DMS53 treated with DMSO at 0.1 percent for 48 hours (cell line): Measurements from ENCODE around the gene PTK7.

Source experiments
- DNase-seq: peaks from one replicate; lab custom pipeline; 2025; ENCODE audit not compliant: unreplicated experiment; lab: John Stamatoyannopoulos, UW

PTK7 gene

DNA sequence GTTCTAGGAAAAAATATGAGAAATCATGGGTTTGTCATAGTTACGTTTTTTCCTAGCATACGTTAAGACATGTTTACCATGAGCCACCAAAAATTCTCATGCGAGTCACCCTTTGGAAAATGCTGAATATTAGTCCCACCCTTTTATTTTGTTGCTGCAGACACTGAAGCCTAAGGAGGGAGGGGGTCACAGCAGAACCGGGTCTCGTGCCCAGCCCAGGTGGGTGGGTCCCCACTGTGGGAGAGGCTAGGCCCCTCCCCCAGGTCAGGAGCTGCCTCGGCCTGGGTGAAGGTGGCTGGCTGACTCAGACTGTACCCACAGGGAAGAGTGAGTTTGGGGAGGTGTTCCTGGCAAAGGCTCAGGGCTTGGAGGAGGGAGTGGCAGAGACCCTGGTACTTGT lies 68.8 kb downstream of the PTK7 start:
- no peak for DNase-seq

DNA sequence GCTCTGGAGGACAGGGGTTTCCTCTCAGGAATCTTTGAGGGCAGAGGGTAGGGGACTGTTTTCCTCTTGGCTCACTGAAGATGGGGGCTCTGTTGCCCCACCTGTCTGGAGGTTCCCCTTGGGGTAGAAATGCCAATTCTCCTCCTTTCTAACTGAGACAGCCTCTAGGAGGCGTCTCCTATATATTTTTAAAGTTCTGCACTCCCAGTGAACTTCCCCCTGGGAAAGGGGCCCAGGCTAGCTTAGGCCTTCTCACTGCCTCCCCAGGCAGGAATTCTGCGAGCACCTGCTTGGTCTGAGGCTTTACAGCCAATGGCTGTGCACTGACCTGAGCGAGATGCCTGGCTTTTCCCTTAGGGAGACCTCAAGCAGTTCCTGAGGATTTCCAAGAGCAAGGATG lies 70.1 kb downstream of the PTK7 start:
- DNase-seq: no peak

- DNase-seq: no peak
These were observed 70.9 kb downstream of the PTK7 start for GRCh38 chr6:43146709-43147688.

DNA sequence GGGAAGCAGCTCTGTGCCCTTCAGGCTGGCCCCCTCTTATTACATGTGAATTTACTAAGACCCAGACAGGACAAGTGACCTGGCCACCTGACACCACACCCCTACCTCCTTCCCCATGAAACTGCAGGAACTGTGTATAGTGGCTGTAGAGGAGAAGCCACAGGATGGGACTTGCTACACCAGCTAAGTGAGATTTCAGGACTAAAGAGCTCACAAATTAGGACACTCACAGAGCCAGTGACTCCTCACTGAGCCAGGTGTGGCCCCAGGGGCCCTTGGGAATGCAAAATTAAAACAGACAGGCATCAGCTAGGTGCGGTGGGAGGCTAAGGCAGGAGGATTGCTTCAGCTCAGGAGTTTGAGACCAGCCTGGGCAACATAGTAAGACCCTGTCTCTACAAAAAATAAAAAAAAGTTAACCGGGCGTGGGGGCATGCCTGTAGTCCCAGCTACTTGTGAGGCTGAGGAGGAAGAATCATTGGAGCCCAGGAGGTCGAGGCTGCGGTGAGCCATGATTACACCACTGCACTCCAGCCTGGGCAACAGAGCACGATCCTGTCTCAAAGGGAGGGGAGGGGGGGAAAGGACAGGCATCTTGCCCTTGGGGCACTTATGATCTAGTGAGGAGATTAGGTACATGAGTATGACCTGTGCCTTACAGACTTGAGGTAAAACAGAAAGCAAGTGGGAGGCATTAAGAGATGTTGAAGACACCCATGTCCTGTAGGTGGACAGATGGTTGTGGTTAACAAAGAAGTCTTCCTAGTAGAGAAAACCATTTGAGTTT lies 71.8 kb downstream of the PTK7 start:
- DNase-seq: no peak

GRCh38 chr6:43149265-43149664 lies 73.2 kb downstream of the PTK7 start:
- no peak for DNase-seq

DNA sequence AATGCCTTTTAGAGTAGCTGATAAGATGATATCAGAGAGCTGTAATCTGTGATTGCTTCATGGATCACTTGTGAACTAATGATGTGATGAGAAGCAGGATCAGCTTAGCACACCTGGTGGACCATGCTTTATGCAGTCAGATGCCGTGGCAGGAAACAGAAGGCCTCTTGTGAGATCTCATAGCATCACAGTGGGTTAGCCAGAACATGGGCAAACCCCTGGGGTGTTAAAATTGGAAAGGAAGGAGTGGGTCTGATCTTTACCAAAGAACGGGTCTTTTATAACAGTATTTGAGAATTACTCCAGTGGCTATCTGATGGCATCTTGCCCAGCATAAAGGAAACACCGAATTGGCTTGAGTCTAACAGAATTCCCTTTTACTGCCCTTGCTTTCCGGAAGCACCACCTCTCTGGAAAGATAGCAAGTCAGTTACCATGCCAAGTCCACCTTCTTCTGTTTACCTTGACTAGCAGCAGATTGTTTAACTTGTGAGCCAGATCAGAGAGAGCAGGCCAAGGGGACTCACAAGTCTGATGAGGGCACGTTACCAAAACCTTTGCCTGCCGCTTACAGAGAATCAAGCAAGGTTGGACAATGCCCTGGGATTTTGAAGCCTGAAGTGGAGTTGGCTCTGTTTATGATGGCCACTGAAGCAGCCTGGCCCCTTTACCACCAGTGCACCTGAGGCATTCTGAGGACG lies 74.1 kb downstream of the PTK7 start:
- no peak for DNase-seq

DNA sequence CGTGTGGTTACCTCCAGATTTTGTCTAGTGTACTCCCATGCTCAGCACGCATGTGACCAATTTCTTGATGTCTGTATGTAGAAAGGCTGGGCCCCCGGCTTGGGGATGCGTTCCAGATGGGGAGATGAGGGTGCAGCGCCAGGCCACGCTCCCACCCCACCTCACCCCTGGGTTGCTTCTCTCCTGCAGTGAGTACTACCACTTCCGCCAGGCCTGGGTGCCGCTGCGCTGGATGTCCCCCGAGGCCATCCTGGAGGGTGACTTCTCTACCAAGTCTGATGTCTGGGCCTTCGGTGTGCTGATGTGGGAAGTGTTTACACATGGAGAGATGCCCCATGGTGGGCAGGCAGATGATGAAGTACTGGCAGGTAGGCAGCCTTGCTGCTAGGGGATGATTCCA lies 83.5 kb downstream of the PTK7 start:
- no peak for DNase-seq

- no peak for DNase-seq
These were observed 87.8 kb downstream of the PTK7 start for GRCh38 chr6:43163899-43164298.

- peak; percentile 86 for DNase-seq
These were observed 94.4 kb downstream of the PTK7 start for GRCh38 chr6:43170417-43170930.

DNA sequence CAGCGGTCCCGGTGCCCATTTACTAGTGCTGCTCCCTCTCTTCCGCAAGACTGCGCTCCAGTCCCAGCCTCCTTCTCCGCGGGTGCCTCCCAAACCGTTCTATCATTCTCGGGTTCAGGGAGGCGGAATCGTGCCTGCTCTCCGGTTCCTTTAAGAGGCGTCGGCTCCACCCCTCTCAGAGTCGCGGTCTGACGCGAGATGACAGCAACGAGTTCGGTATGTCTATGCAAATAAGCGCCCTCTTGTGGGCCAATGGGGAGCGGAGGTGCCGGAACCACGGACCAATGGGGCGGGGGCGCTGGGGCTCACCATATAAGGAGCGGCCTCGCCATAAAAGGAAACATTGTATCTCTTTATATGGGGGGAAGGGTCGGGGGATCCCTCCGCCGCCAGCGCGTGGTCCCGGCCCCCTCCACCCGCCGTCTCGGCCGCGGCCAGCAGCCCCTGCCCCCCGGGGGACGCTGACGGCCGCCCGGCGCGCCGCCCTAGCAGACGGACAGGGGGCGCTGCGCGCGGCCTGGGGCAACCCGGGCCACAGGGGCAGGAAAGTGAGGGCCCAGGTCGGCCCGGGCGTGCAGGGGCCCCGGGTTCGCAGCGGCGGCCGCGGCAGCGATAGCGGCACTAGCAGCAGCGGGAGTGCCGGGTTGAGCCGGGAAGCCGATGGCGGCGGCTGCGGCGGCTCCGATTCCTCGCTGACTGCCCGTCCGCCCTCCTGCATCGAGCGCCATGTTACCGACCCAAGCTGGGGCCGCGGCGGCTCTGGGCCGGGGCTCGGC lies 95.0 kb downstream of the PTK7 start, which contains the start of gene SRF:
Gene SRF, plus strand, starts transcription at position 339 of the 776 bp plus-strand sequence. Its CDS starts 388 bp downstream, at position 727.
- peak; percentile 99 for DNase-seq

GRCh38 chr6:43171707-43172103 lies 95.6 kb downstream of the PTK7 start:
- no peak for DNase-seq

DNA sequence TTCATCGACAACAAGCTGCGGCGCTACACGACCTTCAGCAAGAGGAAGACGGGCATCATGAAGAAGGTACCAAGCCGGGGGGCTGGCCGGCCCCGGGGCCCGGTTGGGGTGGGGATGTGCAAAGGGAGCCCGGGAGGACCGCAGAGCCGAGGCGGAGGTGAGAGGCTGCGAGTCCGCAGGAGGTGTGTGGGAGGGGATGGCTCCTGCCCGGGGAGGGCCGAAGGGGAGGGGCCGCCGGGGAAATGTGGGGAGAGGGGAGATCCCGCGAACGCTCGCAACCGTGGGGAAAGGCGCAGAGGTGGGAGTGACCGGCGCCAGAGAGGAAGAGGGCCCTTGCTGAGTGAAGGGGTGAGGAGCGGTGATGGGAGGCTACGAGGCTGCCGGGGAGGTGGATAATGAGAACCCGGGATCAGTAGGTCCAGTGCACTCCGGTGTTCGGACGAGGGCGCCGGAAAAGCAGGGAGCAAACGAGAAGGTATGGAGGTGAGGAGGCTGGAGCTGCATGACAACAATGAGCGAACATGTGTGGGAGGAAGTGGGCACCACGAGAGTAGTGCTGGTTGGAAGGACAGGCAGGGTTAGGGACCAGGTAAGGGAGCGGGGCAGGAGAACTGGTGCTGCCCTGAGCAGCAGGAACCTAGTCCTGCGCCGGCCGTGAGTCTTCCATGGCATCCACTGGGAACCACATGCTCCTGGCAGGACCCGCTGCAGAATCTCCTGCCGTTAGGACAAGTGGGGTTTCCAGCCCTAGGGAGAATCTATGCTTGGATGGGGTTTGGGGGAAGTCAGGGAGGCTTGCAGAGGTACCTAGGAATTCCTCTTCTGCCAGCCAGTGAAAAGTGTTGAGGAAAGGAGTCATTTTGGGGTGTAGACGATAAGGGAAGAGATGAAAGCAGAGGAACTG lies 96.2 kb downstream of the PTK7 start:
- peak; percentile 45 for DNase-seq

DNA sequence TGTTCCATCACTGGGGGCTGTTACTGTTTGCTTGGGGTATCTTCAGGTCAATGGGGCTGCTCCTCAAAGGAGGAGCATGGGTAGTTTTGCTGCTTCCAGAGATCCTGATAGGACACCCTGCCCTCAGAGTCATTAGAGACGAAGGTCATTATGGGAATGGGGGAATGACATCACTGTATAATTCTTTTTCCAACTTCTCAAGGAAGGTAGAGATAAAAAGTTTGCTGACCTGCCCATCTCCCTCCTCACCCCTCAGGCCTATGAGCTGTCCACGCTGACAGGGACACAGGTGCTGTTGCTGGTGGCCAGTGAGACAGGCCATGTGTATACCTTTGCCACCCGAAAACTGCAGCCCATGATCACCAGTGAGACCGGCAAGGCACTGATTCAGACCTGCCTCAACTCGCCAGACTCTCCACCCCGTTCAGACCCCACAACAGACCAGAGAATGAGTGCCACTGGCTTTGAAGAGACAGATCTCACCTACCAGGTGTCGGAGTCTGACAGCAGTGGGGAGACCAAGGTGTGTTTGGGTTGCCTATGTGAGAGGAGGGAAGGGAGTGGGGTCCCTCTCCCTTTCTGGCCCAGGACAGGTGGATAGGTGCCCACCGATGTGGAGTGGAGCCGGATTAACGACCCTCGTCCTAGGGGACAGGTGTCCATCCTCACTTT lies 97.6 kb downstream of the PTK7 start:
- DNase-seq: no peak

DNA sequence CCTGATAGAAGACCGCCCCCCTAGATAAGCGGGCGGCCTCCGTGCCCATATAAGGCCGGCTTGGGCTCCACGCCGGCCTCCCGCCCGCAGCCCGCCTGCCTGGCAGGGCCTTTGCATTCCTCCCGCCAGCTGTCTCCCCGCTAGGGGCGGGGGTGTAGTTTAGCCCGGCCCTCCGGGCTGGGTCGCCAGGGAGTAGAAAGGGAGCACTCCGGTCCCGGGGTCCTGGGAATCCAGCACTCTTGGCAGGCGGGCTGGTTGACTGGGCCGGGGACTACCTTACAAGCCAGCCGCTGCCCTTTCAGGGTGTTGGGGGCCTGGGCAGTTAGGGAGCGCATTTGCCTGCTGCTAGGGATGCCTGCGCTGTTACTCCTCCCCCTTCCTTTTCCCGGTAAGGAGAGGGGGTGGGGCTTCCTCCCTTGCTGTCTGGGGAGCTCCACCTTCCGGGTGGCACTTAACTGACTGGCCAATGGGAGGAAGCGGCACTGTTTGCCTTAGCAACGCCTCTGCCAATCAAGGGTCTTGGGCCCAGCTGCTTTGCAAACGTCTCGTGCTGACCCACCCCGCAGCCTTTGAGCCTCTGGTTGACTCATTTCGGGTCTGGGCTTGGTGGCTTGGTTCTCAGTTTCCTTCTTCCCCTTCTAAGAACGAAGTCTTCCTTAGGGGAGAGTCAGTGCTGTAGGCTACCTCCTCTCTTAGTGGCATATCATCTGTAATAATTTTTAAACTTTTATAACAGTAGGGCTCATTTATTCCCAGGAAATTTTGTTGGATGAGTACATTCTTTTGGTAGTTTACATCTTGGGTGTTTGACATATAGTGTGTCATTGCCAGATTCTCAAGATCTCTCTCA lies 98.4 kb downstream of the PTK7 start:
- peak; percentile 95 for DNase-seq

DNA sequence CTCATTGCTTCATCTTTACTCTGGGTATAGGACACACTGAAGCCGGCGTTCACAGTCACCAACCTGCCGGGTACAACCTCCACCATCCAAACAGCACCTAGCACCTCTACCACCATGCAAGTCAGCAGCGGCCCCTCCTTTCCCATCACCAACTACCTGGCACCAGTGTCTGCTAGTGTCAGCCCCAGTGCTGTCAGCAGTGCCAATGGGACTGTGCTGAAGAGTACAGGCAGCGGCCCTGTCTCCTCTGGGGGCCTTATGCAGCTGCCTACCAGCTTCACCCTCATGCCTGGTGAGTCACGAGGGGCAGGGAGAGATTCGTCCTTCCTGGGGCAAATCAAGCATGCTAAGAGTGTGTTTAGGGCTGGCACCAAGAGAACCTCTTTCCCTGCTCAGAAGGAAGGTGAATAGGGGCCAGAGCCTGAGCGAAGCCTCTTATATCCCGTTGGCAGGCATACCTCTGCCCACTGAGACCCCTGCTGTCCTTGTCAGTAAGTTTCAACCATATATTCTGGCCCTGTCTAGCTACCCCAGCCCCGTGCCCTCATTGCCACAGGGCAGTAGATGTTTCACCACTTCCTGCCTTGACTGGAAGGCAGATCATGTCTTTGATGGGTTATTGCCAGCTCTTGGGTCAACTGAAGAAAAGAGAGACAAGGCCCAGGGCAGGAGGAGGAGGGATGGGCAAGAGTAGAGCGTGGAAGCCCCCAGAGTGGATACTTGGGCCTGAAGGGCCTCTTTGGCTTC lies 99.7 kb downstream of the PTK7 start:
- no peak for DNase-seq

GRCh38 chr6:43176423-43176786 lies 100.3 kb downstream of the PTK7 start:
- no peak for DNase-seq

DNA sequence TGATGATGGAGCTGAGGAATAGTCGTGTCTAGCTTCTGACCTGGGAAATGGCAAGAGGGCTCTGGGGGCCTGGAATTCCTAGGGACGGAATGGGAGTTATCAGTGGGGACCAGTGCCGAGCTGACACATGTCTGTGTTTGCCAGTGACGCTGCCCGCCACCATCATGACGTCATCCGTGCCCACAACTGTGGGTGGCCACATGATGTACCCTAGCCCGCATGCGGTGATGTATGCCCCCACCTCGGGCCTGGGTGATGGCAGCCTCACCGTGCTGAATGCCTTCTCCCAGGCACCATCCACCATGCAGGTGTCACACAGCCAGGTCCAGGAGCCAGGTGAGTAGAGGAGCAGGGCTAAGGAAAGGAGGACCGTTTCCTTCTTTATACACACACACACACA lies 102.0 kb downstream of the PTK7 start:
- DNase-seq: no peak
